ENCODE results near the gene FRMD4A.

The FRMD4A gene

GRCh38 chr10:13594641-13595040, 736.1 kb downstream of the FRMD4A start:
- DNase-seq (ENCODE audit: low read depth) = no peak

More at GRCh38 chr10:13594641-13595040, 736.1 kb downstream of the FRMD4A start:
- no peak overlapping the region for H3K4me3 ChIP-seq (ENCODE audit: low read length)
- TF ChIP-seq, protein P1, sequence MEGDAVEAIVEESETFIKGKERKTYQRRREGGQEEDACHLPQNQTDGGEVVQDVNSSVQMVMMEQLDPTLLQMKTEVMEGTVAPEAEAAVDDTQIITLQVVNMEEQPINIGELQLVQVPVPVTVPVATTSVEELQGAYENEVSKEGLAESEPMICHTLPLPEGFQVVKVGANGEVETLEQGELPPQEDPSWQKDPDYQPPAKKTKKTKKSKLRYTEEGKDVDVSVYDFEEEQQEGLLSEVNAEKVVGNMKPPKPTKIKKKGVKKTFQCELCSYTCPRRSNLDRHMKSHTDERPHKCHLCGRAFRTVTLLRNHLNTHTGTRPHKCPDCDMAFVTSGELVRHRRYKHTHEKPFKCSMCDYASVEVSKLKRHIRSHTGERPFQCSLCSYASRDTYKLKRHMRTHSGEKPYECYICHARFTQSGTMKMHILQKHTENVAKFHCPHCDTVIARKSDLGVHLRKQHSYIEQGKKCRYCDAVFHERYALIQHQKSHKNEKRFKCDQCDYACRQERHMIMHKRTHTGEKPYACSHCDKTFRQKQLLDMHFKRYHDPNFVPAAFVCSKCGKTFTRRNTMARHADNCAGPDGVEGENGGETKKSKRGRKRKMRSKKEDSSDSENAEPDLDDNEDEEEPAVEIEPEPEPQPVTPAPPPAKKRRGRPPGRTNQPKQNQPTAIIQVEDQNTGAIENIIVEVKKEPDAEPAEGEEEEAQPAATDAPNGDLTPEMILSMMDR (IDR thresholded peaks at IDR 0.05; ENCODE audit: insufficient read depth, low read depth, low read length, missing control alignments) = no peak

Measured in epithelial cell of esophagus (primary cell).